CD4-positive, alpha-beta T cell (primary cell): ENCODE data around the gene TRMT44. TPM values are rescaled to one million over a fixed set of nuclear protein-coding genes. Genes with fewer than 3 reads are reported as not detected.

Experiments used
- ATAC-seq: fragments of 200-7000 bp; cut with Tn5 transposase; one replicate; pipeline ENCODE4 v1.10.0; 2022; ENCODE audit warnings: mild to moderate bottlenecking; ENCODE audit not compliant: poor library complexity
- CTCF ChIA-PET: fragments of 350-600 bp; sonication (Branson Sonifier 250); formaldehyde crosslinking; loops from one replicate; lab custom pipeline; 2021; ENCODE audit warnings: antibody characterized with exemption, inconsistent platforms; lab: Charles Lee
- POLR2A ChIA-PET: fragments of 350-600 bp; sonication (Branson Sonifier 250); formaldehyde crosslinking; loops from one replicate; lab custom pipeline; 2021; ENCODE audit warnings: antibody characterized with exemption, inconsistent platforms; lab: Charles Lee
- DNase-seq, 14 experiments: peaks; one replicate each; pipeline ENCODE4 v3.0.0-alpha.2; 2013 to 2020; ENCODE audit warnings: mixed read lengths in 2 of 14
- H3K27ac ChIP-seq, 2 donors: one replicate each; pipeline versions ENCODE4 v1.5.1 to v1.7.0; 2013; ENCODE audit warnings: low read length in 2 of 2, low read depth in 1 of 2, mild to moderate bottlenecking in 1 of 2
- H3K27me3 ChIP-seq, 2 experiments: 1 replicate in 1 of 2; 2 replicates in 1 of 2; pipeline versions ENCODE4 v1.6.1 to v1.7.0; 2013; ENCODE audit warnings: low read length in 2 of 2, control low read depth in 1 of 2, mild to moderate bottlenecking in 1 of 2, moderate library complexity in 1 of 2; ENCODE audit not compliant: insufficient read depth in 2 of 2, control insufficient read depth in 1 of 2
- H3K36me3 ChIP-seq: one replicate; pipeline ENCODE4 v1.6.1; 2013; ENCODE audit warnings: low read length, control low read depth; ENCODE audit not compliant: insufficient read depth
- H3K4me1 ChIP-seq: one replicate; pipeline ENCODE4 v1.6.1; 2013; ENCODE audit warnings: low read length, control low read depth; ENCODE audit not compliant: insufficient read depth
- H3K4me3 ChIP-seq: one replicate; pipeline ENCODE4 v1.5.1; 2013; ENCODE audit warnings: mild to moderate bottlenecking, low read length, moderate library complexity
- H3K9me3 ChIP-seq, 2 experiments: 1 replicate in 1 of 2; 2 replicates in 1 of 2; pipeline versions ENCODE4 v1.6.1 to v1.7.0; 2013; ENCODE audit warnings: low read length in 2 of 2, mild to moderate bottlenecking in 2 of 2, control low read depth in 1 of 2, moderate library complexity in 1 of 2; ENCODE audit not compliant: control insufficient read depth in 1 of 2, insufficient read depth in 1 of 2
- H3K27ac Mint-ChIP-seq: one replicate; pipeline ENCODE4 v1.8.0; 2020; ENCODE audit warnings: mixed read lengths
- H3K27me3 Mint-ChIP-seq: one replicate; pipeline ENCODE4 v1.8.0; 2021; ENCODE audit warnings: mixed read lengths
- H3K36me3 Mint-ChIP-seq: one replicate; pipeline ENCODE4 v1.8.0; 2021; ENCODE audit warnings: low read depth, mixed read lengths
- H3K4me1 Mint-ChIP-seq: one replicate; pipeline ENCODE4 v1.8.0; 2021; ENCODE audit warnings: low read depth, mixed read lengths
- H3K4me3 Mint-ChIP-seq: one replicate; pipeline ENCODE4 v1.8.0; 2020; ENCODE audit warnings: mild to moderate bottlenecking, mixed read lengths
- H3K9me3 Mint-ChIP-seq: one replicate; pipeline ENCODE4 v1.8.0; 2020; ENCODE audit warnings: mixed read lengths
- intact Hi-C, 2 experiments: fragments of 100-400 bp; cut with DNase I in 1 of 2; cut with micrococcal nuclease in 1 of 2; formaldehyde crosslinking; loops; one replicate each; pipeline versions ENCODE4 v1.15.1 to v1.9.0; 2023 to 2025; cut with DNase I, micrococcal nuclease
- total RNA-seq, 174 experiments: library from RNA in 2 of 174; stranded (reverse) in 2 of 174; gene quantifications; one replicate each; pipeline ENCODE4 v1.2.3 and lab custom pipeline; 2021 to 2026
- TF ChIP-seq, protein P1 (sequence below): fragments of 200-600 bp; IDR thresholded peaks from one replicate; pipeline ENCODE4 v1.8.0; 2022; ENCODE audit warnings: antibody characterized with exemption, mild to moderate bottlenecking

TRMT44 gene
- total RNA-seq, 2 experiments from 2014 or later: 25.6 to 29.2 TPM

DNA sequence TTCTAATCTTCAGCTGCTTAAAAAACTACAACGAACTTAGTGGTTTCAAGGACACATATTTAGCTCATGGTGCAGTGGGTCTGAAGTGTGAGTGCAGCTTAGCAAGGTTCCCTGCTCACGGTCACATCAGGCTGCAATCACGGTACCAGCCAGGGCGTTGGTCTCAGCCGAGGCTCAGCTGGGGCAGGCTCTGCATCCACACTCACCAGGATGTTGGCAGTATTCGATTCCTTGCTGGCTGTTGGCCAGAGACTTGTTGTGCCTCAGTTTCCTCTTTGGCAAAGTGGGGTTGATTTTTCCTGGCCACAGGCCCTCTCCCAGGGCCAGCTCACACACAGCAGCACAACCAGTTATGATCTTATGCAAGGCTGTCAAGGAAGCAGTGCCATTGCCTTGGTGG is 61.8 kb downstream of the TRMT44 start:
- DNase-seq: no peak
- no peaks in the 10 kb centered on the region for H3K36me3 ChIP-seq
- ChIA-PET POLR2A (no interaction called here), CTCF (no interaction called here)
- no peaks in the 10 kb centered on the region for H3K27me3 ChIP-seq
- TF ChIP-seq, protein P1, sequence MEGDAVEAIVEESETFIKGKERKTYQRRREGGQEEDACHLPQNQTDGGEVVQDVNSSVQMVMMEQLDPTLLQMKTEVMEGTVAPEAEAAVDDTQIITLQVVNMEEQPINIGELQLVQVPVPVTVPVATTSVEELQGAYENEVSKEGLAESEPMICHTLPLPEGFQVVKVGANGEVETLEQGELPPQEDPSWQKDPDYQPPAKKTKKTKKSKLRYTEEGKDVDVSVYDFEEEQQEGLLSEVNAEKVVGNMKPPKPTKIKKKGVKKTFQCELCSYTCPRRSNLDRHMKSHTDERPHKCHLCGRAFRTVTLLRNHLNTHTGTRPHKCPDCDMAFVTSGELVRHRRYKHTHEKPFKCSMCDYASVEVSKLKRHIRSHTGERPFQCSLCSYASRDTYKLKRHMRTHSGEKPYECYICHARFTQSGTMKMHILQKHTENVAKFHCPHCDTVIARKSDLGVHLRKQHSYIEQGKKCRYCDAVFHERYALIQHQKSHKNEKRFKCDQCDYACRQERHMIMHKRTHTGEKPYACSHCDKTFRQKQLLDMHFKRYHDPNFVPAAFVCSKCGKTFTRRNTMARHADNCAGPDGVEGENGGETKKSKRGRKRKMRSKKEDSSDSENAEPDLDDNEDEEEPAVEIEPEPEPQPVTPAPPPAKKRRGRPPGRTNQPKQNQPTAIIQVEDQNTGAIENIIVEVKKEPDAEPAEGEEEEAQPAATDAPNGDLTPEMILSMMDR: no peak
- H3K9me3 Mint-ChIP-seq: peaks cover 5% of the 10 kb centered on the region
- intact Hi-C loops: no loop called here
- H3K27ac ChIP-seq: no peak overlapping the region
- no peaks in the 10 kb centered on the region for H3K4me1 ChIP-seq
- no peak for ATAC-seq
- H3K4me3 Mint-ChIP-seq: no peak overlapping the region
- H3K36me3 Mint-ChIP-seq: no peaks in the 10 kb centered on the region
- H3K27me3 Mint-ChIP-seq: no peaks in the 10 kb centered on the region
- H3K9me3 ChIP-seq: peaks cover 9 to 24% of the 10 kb centered on the region in 2 experiments
- no peak overlapping the region for H3K27ac Mint-ChIP-seq
- H3K4me1 Mint-ChIP-seq: no peaks in the 10 kb centered on the region
- no peak overlapping the region for H3K4me3 ChIP-seq

DNA sequence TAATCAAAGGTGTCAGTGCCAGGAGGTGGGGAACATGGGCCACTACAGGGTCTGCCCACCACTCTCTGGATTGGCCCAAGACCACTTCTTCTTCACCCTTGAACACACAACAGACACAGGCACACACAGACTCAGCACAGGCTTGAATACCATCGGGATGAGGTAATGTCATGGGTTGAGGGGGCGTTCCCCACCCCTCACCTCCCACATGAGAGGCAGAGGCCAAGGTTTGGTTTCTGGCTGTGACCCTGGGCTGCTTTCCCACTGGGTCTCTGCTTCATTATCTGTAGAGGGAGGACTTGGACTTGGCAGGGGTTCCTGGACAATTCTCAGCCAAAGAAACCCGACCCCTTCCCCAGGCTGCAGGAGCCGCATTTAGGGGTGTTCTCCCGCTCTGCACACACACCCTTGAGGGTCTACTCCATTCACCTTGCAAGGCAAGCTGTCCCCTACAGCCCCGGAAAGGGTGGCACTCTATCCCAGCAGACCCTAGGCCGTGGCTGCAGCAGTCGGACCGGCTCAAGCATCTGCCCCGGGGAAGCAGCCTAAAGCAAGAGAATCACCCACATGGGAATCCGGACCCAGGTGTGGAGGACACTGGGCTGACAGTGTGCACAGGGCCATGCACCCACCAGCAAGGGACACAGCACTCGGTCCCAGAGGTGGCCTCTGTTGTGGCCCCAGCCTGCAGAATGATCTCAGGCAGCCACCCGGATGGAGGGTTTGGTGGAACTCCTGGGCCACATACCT is 62.4 kb downstream of the TRMT44 start:
- H3K36me3 Mint-ChIP-seq: no peaks in the 10 kb centered on the region
- TF ChIP-seq, protein P1: no peak
- H3K27ac ChIP-seq: no peak overlapping the region
- H3K4me3 Mint-ChIP-seq: no peak overlapping the region
- no peaks in the 10 kb centered on the region for H3K27me3 Mint-ChIP-seq
- H3K27me3 ChIP-seq: no peaks in the 10 kb centered on the region
- intact Hi-C loops: no loop called here
- H3K36me3 ChIP-seq: no peaks in the 10 kb centered on the region
- CTCF ChIA-PET: no interaction called here
- H3K4me1 ChIP-seq: no peaks in the 10 kb centered on the region
- no peak overlapping the region for H3K27ac Mint-ChIP-seq
- ATAC-seq (no peak), DNase-seq (no peak)
- no peak overlapping the region for H3K4me3 ChIP-seq
- peaks cover 7 to 18% of the 10 kb centered on the region in 2 experiments for H3K9me3 ChIP-seq
- H3K9me3 Mint-ChIP-seq: peaks cover 3% of the 10 kb centered on the region
- H3K4me1 Mint-ChIP-seq: no peaks in the 10 kb centered on the region
- POLR2A ChIA-PET: no interaction called here

DNA sequence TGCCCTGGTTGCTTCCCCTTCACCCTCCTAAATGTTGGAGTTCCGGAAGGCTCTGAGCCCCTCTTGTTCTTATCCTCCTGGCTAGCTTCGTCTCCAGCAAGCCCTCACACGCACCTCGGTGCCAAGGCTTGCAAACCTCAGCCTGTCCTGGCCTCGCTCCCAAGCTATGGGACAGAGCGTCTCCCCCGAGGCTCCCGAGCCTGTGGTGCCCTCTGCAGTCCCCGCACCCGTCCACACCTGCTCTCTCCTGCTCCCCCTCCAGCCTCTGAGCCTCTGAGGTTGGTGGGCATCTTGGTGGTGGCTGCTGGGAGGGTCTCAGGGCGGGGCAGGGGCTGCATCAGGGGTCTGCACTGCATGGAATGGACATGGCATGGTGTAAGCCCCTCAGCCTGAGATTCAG is 63.2 kb downstream of the TRMT44 start:
- H3K27ac Mint-ChIP-seq: no peak overlapping the region
- Histone ChIP-seq H3K27me3 (no peaks in the 10 kb centered on the region), H3K9me3 (peaks cover 0 to 13% of the 10 kb centered on the region in 2 experiments), H3K36me3 (no peaks in the 10 kb centered on the region), H3K4me1 (no peaks in the 10 kb centered on the region), H3K4me3 (no peak overlapping the region), H3K27ac (no peak overlapping the region)
- H3K4me3 Mint-ChIP-seq: no peak overlapping the region
- TF ChIP-seq, protein P1: no peak
- no peak for ATAC-seq
- POLR2A ChIA-PET: no interaction called here
- CTCF ChIA-PET: no interaction called here
- no peaks in the 10 kb centered on the region for H3K36me3 Mint-ChIP-seq
- H3K4me1 Mint-ChIP-seq: no peaks in the 10 kb centered on the region
- intact Hi-C loops: no loop called here
- no peaks in the 10 kb centered on the region for H3K27me3 Mint-ChIP-seq
- DNase-seq: no peak
- no peaks in the 10 kb centered on the region for H3K9me3 Mint-ChIP-seq
